Testis (tissue), 3 donors: ENCODE data around the gene KCNH6. TPM values are rescaled to one million over a fixed set of nuclear protein-coding genes. Genes with fewer than 3 reads are reported as not detected.

Experiments used
- DNase-seq: peaks from one replicate; pipeline ENCODE4 v3.0.0-alpha.2; 2019
- H3K27ac ChIP-seq, 2 donors: fragments of 200-600 bp; sonication (generic); one replicate each; pipeline ENCODE4 v1.5.1; 2019
- H3K27me3 ChIP-seq: fragments of 200-600 bp; sonication (generic); one replicate; pipeline ENCODE4 v1.5.1; 2019
- H3K36me3 ChIP-seq: fragments of 200-600 bp; sonication (generic); one replicate; pipeline ENCODE4 v1.5.1; 2017; ENCODE audit warnings: low read depth; ENCODE audit errors: missing control alignments
- H3K4me1 ChIP-seq: fragments of 200-600 bp; sonication (generic); one replicate; pipeline ENCODE4 v1.5.1; 2019
- H3K4me3 ChIP-seq, 2 donors: fragments of 200-600 bp; sonication (generic); one replicate each; pipeline ENCODE4 v1.5.1; 2017 to 2019
- H3K9me3 ChIP-seq: fragments of 200-600 bp; sonication (generic); one replicate; pipeline ENCODE4 v1.5.1; 2017
- POLR2A ChIP-seq: fragments of 450-650 bp; IDR thresholded peaks from one replicate; pipeline ENCODE4 v1.6.1; 2017; ENCODE audit warnings: antibody characterized with exemption, mild to moderate bottlenecking, moderate library complexity
- WGBS, 2 donors: methylation state at CpG; one replicate each; pipeline ENCODE4 v1.1.5; 2018; 5-methylcytosine and 5-hydroxymethylcytosine counted together
- intact Hi-C: fragments of 100-400 bp; cut with DNase I; formaldehyde crosslinking; loops from one replicate; pipeline ENCODE4 v1.15.1; 2023; ENCODE audit warnings: low total_unique reads
- polyA plus RNA-seq: library from polyadenylated mRNA; stranded (reverse); fragments of 350-450 nt; fragmentation: Illumina TruSeq; extraction: RNeasy Lipid Tissue Mini Kit (QIAGEN cat#74804); gene quantifications from one replicate; pipeline ENCODE4 v1.2.3, GENCODE V29; 2014; ENCODE audit warnings: low read depth, low replicate concordance; ENCODE audit not compliant: insufficient read depth
- total RNA-seq, 2 donors: library from RNA; depleted of rRNA; stranded (reverse); fragments of >200 nt; gene quantifications; one replicate each; pipeline ENCODE4 v1.2.3, GENCODE V29; 2016
- TF ChIP-seq, protein P1 (sequence below), 3 experiments: fragments of 450-650 bp in 2 of 3; fragments of 200-600 bp in 1 of 3; sonication (generic) in 1 of 3; IDR thresholded peaks; one replicate each; pipeline ENCODE4 v1.5.1; 2016 to 2019; ENCODE audit warnings: antibody characterized with exemption in 3 of 3, mild to moderate bottlenecking in 2 of 3, moderate library complexity in 1 of 3

Gene KCNH6
- total and polyA plus RNA-seq, 3 donors from 2014 or later = 0.79 to 1.7 (median 0.99) TPM

- Histone ChIP-seq H3K27ac (no peak overlapping the region), H3K4me3 (no peak overlapping the region), H3K4me1 (no peaks in the 10 kb centered on the region), H3K27me3 (no peaks in the 10 kb centered on the region), H3K36me3 (no peaks in the 10 kb centered on the region), H3K9me3 (no peaks in the 10 kb centered on the region)
- TF ChIP-seq, protein P1, sequence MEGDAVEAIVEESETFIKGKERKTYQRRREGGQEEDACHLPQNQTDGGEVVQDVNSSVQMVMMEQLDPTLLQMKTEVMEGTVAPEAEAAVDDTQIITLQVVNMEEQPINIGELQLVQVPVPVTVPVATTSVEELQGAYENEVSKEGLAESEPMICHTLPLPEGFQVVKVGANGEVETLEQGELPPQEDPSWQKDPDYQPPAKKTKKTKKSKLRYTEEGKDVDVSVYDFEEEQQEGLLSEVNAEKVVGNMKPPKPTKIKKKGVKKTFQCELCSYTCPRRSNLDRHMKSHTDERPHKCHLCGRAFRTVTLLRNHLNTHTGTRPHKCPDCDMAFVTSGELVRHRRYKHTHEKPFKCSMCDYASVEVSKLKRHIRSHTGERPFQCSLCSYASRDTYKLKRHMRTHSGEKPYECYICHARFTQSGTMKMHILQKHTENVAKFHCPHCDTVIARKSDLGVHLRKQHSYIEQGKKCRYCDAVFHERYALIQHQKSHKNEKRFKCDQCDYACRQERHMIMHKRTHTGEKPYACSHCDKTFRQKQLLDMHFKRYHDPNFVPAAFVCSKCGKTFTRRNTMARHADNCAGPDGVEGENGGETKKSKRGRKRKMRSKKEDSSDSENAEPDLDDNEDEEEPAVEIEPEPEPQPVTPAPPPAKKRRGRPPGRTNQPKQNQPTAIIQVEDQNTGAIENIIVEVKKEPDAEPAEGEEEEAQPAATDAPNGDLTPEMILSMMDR (IDR thresholded peaks at IDR 0.05) = no peak
- no peak for TF ChIP-seq POLR2A
- intact Hi-C loops = loop anchor here (10.0 kb wide), 1 partner anchor 109 kb away; no protein-coding TSS in a partner anchor
- DNase-seq = no peak
These were observed 20.8 kb downstream of the KCNH6 start for GRCh38 chr17:63543822-63544420.

- Histone ChIP-seq H3K4me1 (peaks cover 7% of the 10 kb centered on the region), H3K36me3 (no peaks in the 10 kb centered on the region), H3K4me3 (no peak overlapping the region), H3K27me3 (no peaks in the 10 kb centered on the region), H3K27ac (no peak overlapping the region), H3K9me3 (no peaks in the 10 kb centered on the region)
- TF ChIP-seq, protein P1 (IDR thresholded peaks at IDR 0.05) = no peak
- TF ChIP-seq POLR2A = no peak
- WGBS, 2 donors = 90 to 93% methylated on average over 9 to 13 of the region's 13 CpGs
- intact Hi-C loops = loop anchor here (10.0 kb wide), 1 partner anchor 110 kb away; no protein-coding TSS in a partner anchor
- DNase-seq = no peak
These were observed 21.5 kb downstream of the KCNH6 start for GRCh38 chr17:63544467-63545301.

DNA sequence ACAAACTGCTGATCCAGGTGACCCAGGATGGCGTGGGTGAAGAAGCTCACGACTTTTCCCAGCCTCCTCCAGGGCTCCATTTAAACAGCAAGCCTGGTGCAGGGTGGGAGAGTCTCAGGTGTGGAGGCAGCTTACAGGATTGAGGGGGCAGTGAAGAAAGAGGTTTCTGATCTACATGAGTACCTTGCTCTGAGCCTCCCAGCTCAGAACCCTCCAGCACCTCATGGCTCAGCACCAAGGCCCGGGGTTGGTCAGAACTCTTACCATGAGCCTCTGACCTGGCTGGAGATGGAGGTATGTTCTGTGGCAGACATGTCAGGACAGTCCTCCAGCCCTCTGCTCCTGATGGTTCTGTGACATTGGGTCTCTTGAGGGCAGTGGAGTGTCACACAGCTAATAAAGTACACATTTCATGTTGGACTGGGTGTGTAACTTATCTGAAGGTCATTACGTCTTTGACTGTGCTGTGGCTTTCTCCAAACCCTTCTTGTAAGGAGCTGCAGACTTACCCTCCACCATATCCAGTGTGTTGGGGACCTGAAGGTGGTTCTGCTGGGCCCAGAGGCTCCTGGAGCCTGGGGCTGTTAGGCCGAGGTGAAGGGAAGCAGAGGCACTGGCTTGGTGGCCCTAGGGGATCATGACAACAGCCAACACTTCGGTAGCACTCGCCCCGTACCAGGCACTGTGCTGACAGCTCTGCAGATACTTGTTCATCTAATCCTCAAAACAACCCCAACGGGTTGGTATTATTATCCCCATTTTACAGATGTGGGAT, 23.3 kb downstream of the KCNH6 start:
- DNase-seq = no peak
- WGBS, 2 donors = 93 to 94% methylated on average over 8 to 9 of the region's 9 CpGs
- Histone ChIP-seq H3K27me3 (no peaks in the 10 kb centered on the region), H3K9me3 (no peaks in the 10 kb centered on the region), H3K4me1 (peaks cover 8% of the 10 kb centered on the region), H3K27ac (no peak overlapping the region), H3K36me3 (no peaks in the 10 kb centered on the region), H3K4me3 (no peak overlapping the region)
- TF ChIP-seq, protein P1 (IDR thresholded peaks at IDR 0.05) = no peak
- TF ChIP-seq POLR2A = no peak
- intact Hi-C loops = loop anchor here (10.0 kb wide), 1 partner anchor 112 kb away; no protein-coding TSS in a partner anchor

DNA sequence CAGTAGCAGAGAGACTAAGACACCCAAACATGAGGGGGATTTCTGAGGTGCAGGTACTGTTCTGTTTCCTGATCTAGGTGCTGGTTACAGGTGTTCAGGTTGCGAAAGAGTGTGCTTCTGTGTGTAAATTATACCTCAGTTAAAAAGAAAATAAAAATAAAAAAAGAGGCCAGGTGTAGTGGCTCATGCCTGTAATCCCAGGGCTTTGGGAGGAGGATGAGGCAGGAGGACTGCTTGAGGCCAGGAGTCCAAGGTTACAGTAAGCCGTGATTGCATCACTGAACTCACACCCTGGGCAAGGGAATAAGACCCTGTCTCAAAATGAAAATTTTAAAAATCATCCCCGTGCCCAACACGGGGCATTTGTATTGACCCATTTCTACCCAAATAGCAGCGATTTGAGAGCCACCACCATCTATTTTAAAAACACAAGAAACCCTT, 23.9 kb downstream of the KCNH6 start:
- no peaks in the 10 kb centered on the region for H3K27me3 ChIP-seq
- H3K4me3 ChIP-seq = no peak overlapping the region
- intact Hi-C loops = loop anchor here (10.0 kb wide), 1 partner anchor 112 kb away; no protein-coding TSS in a partner anchor
- no peaks in the 10 kb centered on the region for H3K9me3 ChIP-seq
- no peak overlapping the region for H3K27ac ChIP-seq
- no peak for DNase-seq
- WGBS, 2 donors = 70 to 75% methylated on average over 5 of the region's 5 CpGs
- no peak for TF ChIP-seq POLR2A
- TF ChIP-seq, protein P1 (IDR thresholded peaks at IDR 0.05) = no peak
- peaks cover 11% of the 10 kb centered on the region for H3K4me1 ChIP-seq
- H3K36me3 ChIP-seq = no peaks in the 10 kb centered on the region
